ENCODE measurements around the gene DNAAF3.
"Not testable (repeated sequence)": the region's sequence is repeated elsewhere in the genome, so short reads cannot be mapped to it uniquely, and the experiment has no call there.

The DNAAF3 gene

GRCh38 chr19:55206664-55207500 lies 40.5 kb upstream of the DNAAF3 start:
- Histone ChIP-seq H3K36me3 (replicated peaks) (no peaks in the 10 kb centered on the region), H3K4me3 (ENCODE audit: low read depth, low read length) (peak overlapping the region; percentile 42), H3K27ac (peak overlapping the region; percentile 43), H3K27me3 (replicated peaks) (no peaks in the 10 kb centered on the region)
- TF ChIP-seq CTCF (IDR thresholded peaks at IDR 0.05; ENCODE audit: low read depth, low read length, missing control alignments), result no peak
- in situ Hi-C loops (cut with HindIII; ENCODE audit: low pct_ligation_motif_present, low sequenced_read_pairs), result no loop called here
- peak; percentile 91 for DNase-seq

GRCh38 chr19:55202199-55202598 lies 35.8 kb upstream of the DNAAF3 start:
- H3K4me3 ChIP-seq (ENCODE audit: low read depth, low read length); H3K27ac ChIP-seq; in situ Hi-C loops (cut with HindIII; ENCODE audit: low pct_ligation_motif_present, low sequenced_read_pairs); H3K27me3 ChIP-seq (replicated peaks); H3K36me3 ChIP-seq (replicated peaks); DNase-seq: not testable (repeated sequence)
- TF ChIP-seq CTCF (IDR thresholded peaks at IDR 0.05; ENCODE audit: low read depth, low read length, missing control alignments), result peak; percentile 46

GRCh38 chr19:55199620-55200204 lies 33.3 kb upstream of the DNAAF3 start:
- Histone ChIP-seq H3K27me3 (replicated peaks) (no peaks in the 10 kb centered on the region), H3K27ac (no peak overlapping the region), H3K36me3 (replicated peaks) (no peaks in the 10 kb centered on the region), H3K4me3 (ENCODE audit: low read depth, low read length) (no peak overlapping the region)
- no peak for TF ChIP-seq CTCF (IDR thresholded peaks at IDR 0.05; ENCODE audit: low read depth, low read length, missing control alignments)
- no peak for DNase-seq
- in situ Hi-C loops (cut with HindIII; ENCODE audit: low pct_ligation_motif_present, low sequenced_read_pairs), result no loop called here

GRCh38 chr19:55198651-55199050 lies 32.2 kb upstream of the DNAAF3 start:
- no peak for TF ChIP-seq CTCF (IDR thresholded peaks at IDR 0.05; ENCODE audit: low read depth, low read length, missing control alignments)
- DNase-seq, result no peak
- no peak overlapping the region for H3K27ac ChIP-seq
- no peaks in the 10 kb centered on the region for H3K27me3 ChIP-seq (replicated peaks)
- no peak overlapping the region for H3K4me3 ChIP-seq (ENCODE audit: low read depth, low read length)
- H3K36me3 ChIP-seq (replicated peaks), result no peaks in the 10 kb centered on the region
- in situ Hi-C loops (cut with HindIII; ENCODE audit: low pct_ligation_motif_present, low sequenced_read_pairs), result no loop called here

GRCh38 chr19:55197528-55197927 lies 31.1 kb upstream of the DNAAF3 start:
- DNase-seq, result no peak
- in situ Hi-C loops (cut with HindIII; ENCODE audit: low pct_ligation_motif_present, low sequenced_read_pairs), result no loop called here
- no peak for TF ChIP-seq CTCF (IDR thresholded peaks at IDR 0.05; ENCODE audit: low read depth, low read length, missing control alignments)
- H3K27me3 ChIP-seq (replicated peaks), result no peaks in the 10 kb centered on the region
- H3K27ac ChIP-seq, result no peak overlapping the region
- H3K4me3 ChIP-seq (ENCODE audit: low read depth, low read length), result no peak overlapping the region
- H3K36me3 ChIP-seq (replicated peaks), result no peaks in the 10 kb centered on the region

All from brain microvascular endothelial cell (primary cell).